Common myeloid progenitor, CD34-positive (primary cell): ENCODE measurements around the gene GTF3C1.
A peak's percentile ranks its signal among the peaks of the same experiment; 100 is the strongest.

Experiments used
- CTCF ChIA-PET: fragments of 350-600 bp; sonication (Branson Sonifier 250); formaldehyde crosslinking; loops from one replicate; lab custom pipeline; 2021; ENCODE audit warnings: antibody characterized with exemption; lab: Charles Lee
- POLR2A ChIA-PET: fragments of 350-600 bp; sonication (Branson Sonifier 250); formaldehyde crosslinking; loops from one replicate; lab custom pipeline; 2021; ENCODE audit warnings: antibody characterized with exemption; lab: Charles Lee
- DNase-seq, 3 donors: peaks; one replicate each; pipeline versions ENCODE4 v3.0.0 to v3.0.0-alpha.2; 2013
- H3K27ac ChIP-seq, 2 experiments: 1 replicate in 1 of 2; 2 replicates in 1 of 2; pipeline ENCODE4 v1.7.0; 2013; ENCODE audit warnings: inconsistent platforms in 2 of 2, low read length in 2 of 2, mild to moderate bottlenecking in 2 of 2, low read depth in 1 of 2, moderate library complexity in 1 of 2; ENCODE audit not compliant: severe bottlenecking in 2 of 2, insufficient read depth in 1 of 2, poor library complexity in 1 of 2
- H3K27me3 ChIP-seq, 5 experiments: replicated peaks in 2 of 5; 1 replicate in 3 of 5; 2 replicates in 2 of 5; pipeline versions ENCODE4 v1.6.1 to v1.7.0; 2013; ENCODE audit warnings: low read length in 4 of 5, mild to moderate bottlenecking in 2 of 5, moderate library complexity in 2 of 5, inconsistent platforms in 1 of 5; ENCODE audit not compliant: insufficient read depth in 5 of 5, control insufficient read depth in 4 of 5
- H3K36me3 ChIP-seq, 4 experiments: 1 replicate in 2 of 4; 2 replicates in 2 of 4; pipeline versions ENCODE4 v1.6.1 to v1.7.0; 2013; ENCODE audit warnings: low read length in 3 of 4, control low read depth in 1 of 4, mild to moderate bottlenecking in 1 of 4; ENCODE audit not compliant: control insufficient read depth in 4 of 4, insufficient read depth in 4 of 4
- H3K4me1 ChIP-seq, 4 experiments: 1 replicate in 3 of 4; 2 replicates in 1 of 4; pipeline versions ENCODE4 v1.6.1 to v1.7.1; 2013; ENCODE audit warnings: low read length in 3 of 4, mild to moderate bottlenecking in 3 of 4, control low read depth in 1 of 4, inconsistent platforms in 1 of 4, moderate library complexity in 1 of 4; ENCODE audit not compliant: control insufficient read depth in 4 of 4, insufficient read depth in 4 of 4; ENCODE audit errors: control extremely low read depth in 1 of 4
- H3K4me3 ChIP-seq, 7 experiments: 1 replicate in 4 of 7; 2 replicates in 3 of 7; pipeline versions ENCODE4 v1.5.1 to v1.7.0; 2013; ENCODE audit warnings: mild to moderate bottlenecking in 7 of 7, low read length in 6 of 7, moderate library complexity in 6 of 7, inconsistent platforms in 2 of 7, low read depth in 2 of 7, control low read depth in 1 of 7; ENCODE audit not compliant: insufficient read depth in 4 of 7, control insufficient read depth in 1 of 7; ENCODE audit errors: extremely low read depth in 1 of 7
- H3K9me3 ChIP-seq, 5 experiments: 1 replicate in 4 of 5; 2 replicates in 1 of 5; pipeline versions ENCODE4 v1.6.1 to v1.7.1; 2013; ENCODE audit warnings: low read length in 4 of 5, mild to moderate bottlenecking in 2 of 5, inconsistent platforms in 1 of 5, low read depth in 1 of 5, moderate library complexity in 1 of 5; ENCODE audit not compliant: control insufficient read depth in 4 of 5, insufficient read depth in 2 of 5; ENCODE audit errors: control extremely low read depth in 1 of 5
- WGBS: methylation state at CpG from one replicate; pipeline ENCODE4 v1.1.5; 2013; ENCODE audit not compliant: insufficient coverage; 5-methylcytosine and 5-hydroxymethylcytosine counted together

The GTF3C1 gene

DNA sequence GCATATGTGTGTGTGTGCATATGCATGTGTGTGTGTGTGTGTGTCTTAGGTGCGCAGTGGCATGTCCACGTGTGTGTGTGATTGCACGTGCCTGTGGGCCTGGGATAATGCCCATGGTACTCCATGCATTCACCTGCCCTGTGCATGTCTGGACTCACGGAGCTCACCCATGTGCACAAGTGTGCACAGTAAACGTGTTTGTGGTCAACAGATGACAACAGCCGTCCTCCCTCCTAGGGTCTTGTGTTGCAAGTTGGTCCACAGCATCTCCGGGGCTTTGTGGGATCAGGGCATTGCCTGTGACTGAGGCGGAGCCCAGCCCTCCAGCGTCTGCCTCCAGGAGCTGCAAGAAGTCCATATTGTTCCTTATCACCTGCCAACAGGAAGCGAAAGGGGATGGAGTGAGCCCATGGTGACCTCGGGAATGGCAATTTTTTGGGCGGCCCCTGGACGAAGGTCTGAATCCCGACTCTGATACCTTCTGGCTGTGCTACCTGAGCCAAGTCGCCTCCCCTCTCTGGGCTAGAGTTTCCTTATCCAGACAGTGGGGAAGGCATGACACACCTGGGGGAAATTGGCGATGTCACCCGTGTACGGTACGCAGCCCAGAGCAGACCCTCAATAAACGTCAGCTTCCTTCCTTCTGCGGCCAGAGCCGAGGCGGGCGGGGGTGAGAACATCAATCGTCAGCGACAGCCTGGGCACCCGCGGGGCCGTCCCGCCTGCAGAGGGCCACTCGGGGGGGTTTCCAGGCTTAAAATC is 100.1 kb downstream of the GTF3C1 start:
- 11% methylated on average over 27 of the region's 31 CpGs for WGBS
- Histone ChIP-seq H3K4me1 (peaks cover 0 to 45% (median 39%) of the 10 kb centered on the region in 4 experiments), H3K4me3 (peak overlapping the region in 3 of 7 experiments; percentile 22 to 58 (median 32)), H3K27ac (no peak overlapping the region), H3K36me3 (peaks cover 0 to 18% (median 0%) of the 10 kb centered on the region in 4 experiments), H3K27me3 (no peaks in the 10 kb centered on the region), H3K9me3 (peaks cover 0 to 8% (median 5%) of the 10 kb centered on the region in 5 experiments)
- DNase-seq, result peak; percentile 88 to 97 (median 96)
- ChIA-PET CTCF (interaction anchor here (1.0 to 8.0 kb wide), 11 partner anchors 9 to 271 kb away, joined by 3 to 91 read pairs (median 4); partner anchors contain the start of gene IL21R), POLR2A (interaction anchor here (0.6 to 2.0 kb wide), 7 partner anchors 17 to 276 kb away, joined by 3 to 14 read pairs (median 6); partner anchors contain the start of gene IL21R)

GRCh38 chr16:27448532-27449433 is 100.9 kb downstream of the GTF3C1 start:
- no peaks in the 10 kb centered on the region for H3K27me3 ChIP-seq
- H3K4me3 ChIP-seq, result no peak overlapping the region
- no peak overlapping the region for H3K27ac ChIP-seq
- POLR2A ChIA-PET, result interaction anchor here (2.0 kb wide), 1 partner anchor 18 kb away, joined by 14 read pairs; no protein-coding TSS in a partner anchor
- CTCF ChIA-PET, result interaction anchor here (0.7 to 8.0 kb wide), 7 partner anchors 16 to 82 kb away, joined by 3 to 91 read pairs (median 4); partner anchors contain the start of gene IL21R
- 87% methylated on average over 19 of the region's 19 CpGs for WGBS
- H3K9me3 ChIP-seq, result peaks cover 0 to 12% (median 9%) of the 10 kb centered on the region in 5 experiments
- DNase-seq, result peak in 1 of 3 donors; percentile 23
- peaks cover 0 to 45% (median 39%) of the 10 kb centered on the region in 4 experiments for H3K4me1 ChIP-seq
- H3K36me3 ChIP-seq, result peaks cover 0 to 26% (median 0%) of the 10 kb centered on the region in 4 experiments

DNA sequence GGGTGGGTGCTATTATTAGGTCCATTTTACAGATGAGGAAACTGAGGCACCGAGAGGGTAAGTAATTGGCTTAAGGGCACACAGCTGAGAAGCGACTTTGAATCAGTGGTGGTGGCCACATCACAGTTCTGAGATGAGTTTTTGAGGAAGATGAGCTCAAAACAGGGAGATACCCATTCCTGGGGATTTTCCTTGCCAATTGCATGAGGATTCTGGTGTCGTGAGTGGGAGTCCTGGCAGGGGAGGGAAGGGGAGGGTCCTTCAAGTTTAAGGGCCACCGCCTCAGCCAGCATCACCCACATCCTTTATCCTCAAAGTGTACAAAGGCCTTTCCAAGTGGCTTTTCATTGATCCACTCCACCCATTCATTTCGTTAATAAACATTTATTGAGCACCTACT is 102.4 kb downstream of the GTF3C1 start:
- 100% methylated on average over 2 of the region's 5 CpGs for WGBS
- Histone ChIP-seq H3K36me3 (peaks cover 0 to 33% (median 0%) of the 10 kb centered on the region in 4 experiments), H3K4me3 (no peak overlapping the region), H3K27ac (no peak overlapping the region), H3K4me1 (peaks cover 0 to 45% (median 39%) of the 10 kb centered on the region in 4 experiments), H3K27me3 (no peaks in the 10 kb centered on the region), H3K9me3 (peaks cover 0 to 18% (median 8%) of the 10 kb centered on the region in 5 experiments)
- ChIA-PET POLR2A (no interaction called here), CTCF (interaction anchor here (1.2 to 2.8 kb wide), 3 partner anchors 11 to 212 kb away, joined by 3 to 30 read pairs (median 3); no protein-coding TSS in a partner anchor)
- DNase-seq, result no peak

DNA sequence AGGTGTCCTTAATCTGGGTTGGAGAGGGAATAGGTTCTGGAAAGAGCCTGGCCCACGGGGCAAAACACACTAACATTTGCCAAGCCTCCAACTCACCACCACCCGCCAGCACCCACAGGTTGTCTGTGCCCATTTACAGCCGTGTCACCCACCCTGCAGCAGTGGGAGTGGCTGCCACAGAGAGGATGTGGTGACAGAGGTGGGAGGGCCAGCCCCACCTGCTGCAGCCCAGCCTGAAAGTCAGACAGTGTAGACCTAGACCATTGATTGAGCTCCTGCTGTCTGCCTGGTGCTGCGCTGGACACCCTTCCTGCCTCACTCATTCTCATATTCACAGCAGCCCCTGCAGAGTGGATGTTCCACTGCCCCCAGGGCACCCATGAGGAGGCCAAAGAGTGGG is 103.0 kb downstream of the GTF3C1 start:
- 20% methylated on average over 1 of the region's 4 CpGs for WGBS
- Histone ChIP-seq H3K36me3 (peaks cover 0 to 33% (median 0%) of the 10 kb centered on the region in 4 experiments), H3K27me3 (no peaks in the 10 kb centered on the region), H3K9me3 (peaks cover 0 to 18% (median 8%) of the 10 kb centered on the region in 5 experiments), H3K27ac (no peak overlapping the region), H3K4me3 (no peak overlapping the region), H3K4me1 (peaks cover 0 to 45% (median 39%) of the 10 kb centered on the region in 4 experiments)
- peak; percentile 46 to 92 (median 85) for DNase-seq
- CTCF ChIA-PET, result interaction anchor here (1.2 to 2.8 kb wide), 4 partner anchors 10 to 71 kb away, joined by 3 to 30 read pairs (median 5); no protein-coding TSS in a partner anchor
- POLR2A ChIA-PET, result no interaction called here

GRCh38 chr16:27445502-27446175 is 104.1 kb downstream of the GTF3C1 start:
- POLR2A ChIA-PET, result no interaction called here
- Histone ChIP-seq H3K27ac (no peak overlapping the region), H3K4me3 (no peak overlapping the region), H3K27me3 (no peaks in the 10 kb centered on the region), H3K36me3 (peaks cover 0 to 33% (median 0%) of the 10 kb centered on the region in 4 experiments), H3K9me3 (peaks cover 0 to 18% (median 8%) of the 10 kb centered on the region in 5 experiments), H3K4me1 (peaks cover 0 to 39% (median 33%) of the 10 kb centered on the region in 4 experiments)
- WGBS, result 94% methylated on average over 8 of the region's 12 CpGs
- no peak for DNase-seq
- CTCF ChIA-PET, result interaction anchor here (1.2 to 2.8 kb wide), 4 partner anchors 13 to 220 kb away, joined by 3 to 30 read pairs (median 5); no protein-coding TSS in a partner anchor

DNA sequence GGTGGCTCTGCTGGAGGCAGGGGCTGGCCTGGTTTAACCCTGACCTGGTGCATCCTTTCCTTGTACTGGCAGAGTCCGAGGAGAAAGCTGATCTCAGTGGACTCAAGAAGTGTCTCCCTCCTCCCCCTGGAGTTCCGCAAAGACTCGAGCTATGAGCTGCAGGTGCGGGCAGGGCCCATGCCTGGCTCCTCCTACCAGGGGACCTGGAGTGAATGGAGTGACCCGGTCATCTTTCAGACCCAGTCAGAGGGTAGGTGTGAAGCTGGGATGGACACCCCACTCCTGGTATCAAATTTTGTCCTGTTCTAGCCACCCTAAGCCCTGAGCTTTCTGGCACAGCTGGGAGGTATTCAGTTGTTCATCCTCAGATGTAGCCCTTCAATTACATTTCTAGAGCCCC is 105.2 kb downstream of the GTF3C1 start:
- ChIA-PET CTCF (interaction anchor here (1.2 to 1.3 kb wide), 2 partner anchors 11 to 15 kb away, joined by 4 to 6 read pairs; no protein-coding TSS in a partner anchor), POLR2A (no interaction called here)
- peaks cover 0 to 35% (median 0%) of the 10 kb centered on the region in 4 experiments for H3K36me3 ChIP-seq
- peaks cover 0 to 27% (median 26%) of the 10 kb centered on the region in 4 experiments for H3K4me1 ChIP-seq
- no peak overlapping the region for H3K27ac ChIP-seq
- 100% methylated on average over 2 of the region's 5 CpGs for WGBS
- H3K9me3 ChIP-seq, result peaks cover 0 to 18% (median 8%) of the 10 kb centered on the region in 5 experiments
- no peak for DNase-seq
- H3K4me3 ChIP-seq, result no peak overlapping the region
- no peaks in the 10 kb centered on the region for H3K27me3 ChIP-seq
